GM23248 (cell line): Measurements from ENCODE around the gene SOBP. TPM values are rescaled to one million over a fixed set of nuclear protein-coding genes. Genes with fewer than 3 reads are reported as not detected.
A peak's percentile ranks its signal among the peaks of the same experiment; 100 is the strongest.

Source experiments
- DNase-seq: peaks from one replicate; pipeline ENCODE4 v3.0.0-alpha.2; 2015
- H2AFZ ChIP-seq: fragments of 200-600 bp; sonication (generic); 2 replicates; pipeline ENCODE4 v1.6.1; 2016; ENCODE audit warnings: antibody characterized with exemption
- H3F3A ChIP-seq: fragments of 200-600 bp; sonication (generic); 2 replicates; pipeline ENCODE4 v1.6.1; 2016; ENCODE audit warnings: mild to moderate bottlenecking, antibody characterized with exemption, mixed run types; ENCODE audit not compliant: insufficient read depth
- H3K27ac ChIP-seq: fragments of 200-600 bp; sonication (generic); 2 replicates; pipeline ENCODE4 v1.5.1; 2016; ENCODE audit warnings: mild to moderate bottlenecking
- H3K27me3 ChIP-seq: fragments of 200-600 bp; sonication (generic); replicated peaks from 2 replicates; pipeline ENCODE4 v1.6.1; 2016; ENCODE audit warnings: mild to moderate bottlenecking; ENCODE audit not compliant: insufficient read depth
- H3K36me3 ChIP-seq: fragments of 200-600 bp; sonication (generic); 2 replicates; pipeline ENCODE4 v1.6.1; 2016; ENCODE audit warnings: low read depth, mild to moderate bottlenecking
- H3K4me1 ChIP-seq: fragments of 200-600 bp; sonication (generic); 2 replicates; pipeline ENCODE4 v1.6.1; 2016; ENCODE audit warnings: mild to moderate bottlenecking; ENCODE audit not compliant: insufficient read depth
- H3K4me2 ChIP-seq: fragments of 200-600 bp; sonication (generic); one replicate; pipeline ENCODE4 v1.6.1; 2016; ENCODE audit warnings: mild to moderate bottlenecking; ENCODE audit not compliant: unreplicated experiment
- H3K4me3 ChIP-seq: fragments of 200-600 bp; sonication (generic); 2 replicates; pipeline ENCODE4 v1.5.1; 2016; ENCODE audit warnings: mild to moderate bottlenecking
- H3K79me2 ChIP-seq: fragments of 200-600 bp; sonication (generic); 2 replicates; pipeline ENCODE4 v1.6.1; 2016; ENCODE audit warnings: mild to moderate bottlenecking; ENCODE audit not compliant: insufficient read depth
- H3K9ac ChIP-seq: fragments of 200-600 bp; sonication (generic); 2 replicates; pipeline ENCODE4 v1.6.1; 2016; ENCODE audit warnings: mild to moderate bottlenecking
- H3K9me2 ChIP-seq: fragments of 200-600 bp; sonication (generic); 2 replicates; pipeline ENCODE4 v1.6.1; 2016; ENCODE audit warnings: mixed run types, mild to moderate bottlenecking, moderate library complexity; ENCODE audit not compliant: insufficient read depth
- H3K9me3 ChIP-seq: fragments of 200-600 bp; sonication (generic); one replicate; pipeline ENCODE4 v1.6.1; 2017; ENCODE audit warnings: low read depth
- H4K20me1 ChIP-seq: fragments of 200-600 bp; sonication (generic); 2 replicates; pipeline ENCODE4 v1.6.0; 2016; ENCODE audit not compliant: insufficient read depth
- EZH2 ChIP-seq: fragments of 200-600 bp; sonication (generic); IDR thresholded peaks from 2 replicates; pipeline ENCODE4 v1.6.1; 2018; ENCODE audit warnings: antibody characterized with exemption, mild to moderate bottlenecking; ENCODE audit not compliant: insufficient read depth, poor library complexity, severe bottlenecking
- EZH2phosphoT487 ChIP-seq: fragments of 200-600 bp; sonication (generic); IDR thresholded peaks from 2 replicates; pipeline ENCODE4 v1.6.1; 2018; ENCODE audit warnings: antibody characterized with exemption, moderate library complexity, mild to moderate bottlenecking, low read depth; ENCODE audit not compliant: insufficient read depth
- WGBS, 2 experiments: methylation state at CpG; one replicate each; pipeline ENCODE4 v1.1.6; 2015 to 2017; ENCODE audit warnings: low lambda C conversion rate in 2 of 2, low coverage in 1 of 2; ENCODE audit errors: missing lambda C conversion rate in 2 of 2; 5-methylcytosine and 5-hydroxymethylcytosine counted together
- in situ Hi-C: fragments of 300-500 bp; cut with MboI; formaldehyde crosslinking; loops from 2 replicates; pipeline ENCODE4 v1.15.0; 2020
- polyA plus RNA-seq: library from polyadenylated mRNA; unstranded; fragments of >200 nt; fragmentation: Nextera tagmentation; extraction: Ambion mirVana; gene quantifications from 2 replicates; pipeline ENCODE4 v1.2.1, GENCODE V29; 2016
- total RNA-seq: library from RNA; depleted of rRNA; stranded (reverse); fragments of >200 nt; shearing (Covaris generic); gene quantifications from 2 replicates; pipeline ENCODE4 v1.2.3, GENCODE V29; 2014

Gene SOBP
- total and polyA plus RNA-seq, 2 experiments from 2014 or later, result 0.38 to 0.97 TPM

GRCh38 chr6:107695061-107695720 lies 205.3 kb downstream of the SOBP start:
- H3K9ac ChIP-seq, result peak overlapping the region; percentile 53
- H3K4me2 ChIP-seq, result no peak overlapping the region
- TF ChIP-seq EZH2phosphoT487, result no peak
- no peak for TF ChIP-seq EZH2
- no peaks in the 10 kb centered on the region for H3K36me3 ChIP-seq
- 93 to 100% methylated on average over 1 to 2 of the region's 2 CpGs for WGBS, 2 experiments
- H3K9me3 ChIP-seq, result no peaks in the 10 kb centered on the region
- H3K27me3 ChIP-seq, result no peaks in the 10 kb centered on the region
- H3K79me2 ChIP-seq, result no peaks in the 10 kb centered on the region
- H3F3A ChIP-seq, result peaks cover 55% of the 10 kb centered on the region
- in situ Hi-C loops, result no loop called here
- no peaks in the 10 kb centered on the region for H3K9me2 ChIP-seq
- H4K20me1 ChIP-seq, result no peaks in the 10 kb centered on the region
- no peak overlapping the region for H2AFZ ChIP-seq
- peaks cover 61% of the 10 kb centered on the region for H3K4me1 ChIP-seq
- H3K27ac ChIP-seq, result peak overlapping the region; percentile 71
- DNase-seq, result peak; percentile 66
- no peak overlapping the region for H3K4me3 ChIP-seq

- WGBS, 2 experiments, result 43 to 51% methylated on average over 5 of the region's 5 CpGs
- Histone ChIP-seq H3F3A (peaks cover 39% of the 10 kb centered on the region), H3K9me3 (no peaks in the 10 kb centered on the region), H3K79me2 (no peaks in the 10 kb centered on the region), H3K27me3 (no peaks in the 10 kb centered on the region), H3K4me2 (peak overlapping the region; percentile 76), H3K4me3 (peak overlapping the region; percentile 38; the same call in 1 of the 2 replicates), H3K27ac (peak overlapping the region; percentile 100), H3K9me2 (no peaks in the 10 kb centered on the region), H3K4me1 (peaks cover 41% of the 10 kb centered on the region), H3K36me3 (no peaks in the 10 kb centered on the region), H2AFZ (peak overlapping the region; percentile 75), H3K9ac (peak overlapping the region; percentile 81), H4K20me1 (no peaks in the 10 kb centered on the region)
- in situ Hi-C loops, result no loop called here
- TF ChIP-seq EZH2, result no peak
- TF ChIP-seq EZH2phosphoT487, result no peak
- peak; percentile 69 for DNase-seq
Observed at GRCh38 chr6:107697682-107698081, 207.8 kb downstream of the SOBP start.

- peak overlapping the region; percentile 81 for H3K9ac ChIP-seq
- H3K27me3 ChIP-seq, result no peaks in the 10 kb centered on the region
- H3K4me2 ChIP-seq, result peak overlapping the region; percentile 76
- H3K9me2 ChIP-seq, result no peaks in the 10 kb centered on the region
- peak overlapping the region; percentile 38 for H3K4me3 ChIP-seq
- TF ChIP-seq EZH2phosphoT487 (no peak), EZH2 (no peak)
- H3K9me3 ChIP-seq, result no peaks in the 10 kb centered on the region
- no peaks in the 10 kb centered on the region for H4K20me1 ChIP-seq
- peak overlapping the region; percentile 75 for H2AFZ ChIP-seq
- no peaks in the 10 kb centered on the region for H3K79me2 ChIP-seq
- peak; percentile 93 for DNase-seq
- H3K36me3 ChIP-seq, result no peaks in the 10 kb centered on the region
- H3F3A ChIP-seq, result peaks cover 39% of the 10 kb centered on the region
- 20 to 26% methylated on average over 4 of the region's 4 CpGs for WGBS, 2 experiments
- in situ Hi-C loops, result no loop called here
- H3K4me1 ChIP-seq, result peaks cover 39% of the 10 kb centered on the region
- H3K27ac ChIP-seq, result peak overlapping the region; percentile 100
Observed at GRCh38 chr6:107698146-107698545, 208.2 kb downstream of the SOBP start.

- peak overlapping the region; percentile 76 for H3K4me2 ChIP-seq
- peaks cover 47% of the 10 kb centered on the region for H3K4me1 ChIP-seq
- no peak for TF ChIP-seq EZH2phosphoT487
- no peak for TF ChIP-seq EZH2
- H3K36me3 ChIP-seq, result no peaks in the 10 kb centered on the region
- no peaks in the 10 kb centered on the region for H3K9me3 ChIP-seq
- no peaks in the 10 kb centered on the region for H4K20me1 ChIP-seq
- DNase-seq, result peak; percentile 40
- H3F3A ChIP-seq, result peaks cover 39% of the 10 kb centered on the region
- H3K9ac ChIP-seq, result 0 out of 2 replicates have a peak overlapping the region, but pooled peaks have one; percentile 81
- 60 to 62% methylated on average over 7 of the region's 7 CpGs for WGBS, 2 experiments
- in situ Hi-C loops, result no loop called here
- H3K9me2 ChIP-seq, result no peaks in the 10 kb centered on the region
- H3K27ac ChIP-seq, result peak overlapping the region; percentile 100
- H2AFZ ChIP-seq, result no peak overlapping the region
- H3K4me3 ChIP-seq, result no peak overlapping the region
- no peaks in the 10 kb centered on the region for H3K79me2 ChIP-seq
- no peaks in the 10 kb centered on the region for H3K27me3 ChIP-seq
Observed at GRCh38 chr6:107699254-107699653, 209.3 kb downstream of the SOBP start.
